H9 (cell line): ENCODE measurements around the gene DGKD. TPM values are rescaled to one million over a fixed set of nuclear protein-coding genes. Genes with fewer than 3 reads are reported as not detected.
A peak's percentile ranks its signal among the peaks of the same experiment; 100 is the strongest.

Experiments
- DNase-seq: peaks from one replicate; pipeline ENCODE4 v3.0.0-alpha.2; 2017
- H2AFZ ChIP-seq: one replicate; pipeline ENCODE4 v1.6.1; 2013; ENCODE audit warnings: mild to moderate bottlenecking, low read length, control low read depth, moderate library complexity
- H2AK5ac ChIP-seq: 2 replicates; pipeline ENCODE4 v1.6.1; 2013; ENCODE audit warnings: low read length, control low read depth, mixed read lengths; ENCODE audit not compliant: insufficient read length
- H2BK120ac ChIP-seq: one replicate; pipeline ENCODE4 v1.6.1; 2013; ENCODE audit warnings: low read depth, mild to moderate bottlenecking, low read length, control low read depth, inconsistent platforms; ENCODE audit not compliant: poor library complexity, severe bottlenecking
- H2BK12ac ChIP-seq: 2 replicates; pipeline ENCODE4 v1.6.1; 2013; ENCODE audit warnings: low read length, control low read depth, mixed read lengths, low read depth; ENCODE audit not compliant: insufficient read length
- H2BK15ac ChIP-seq: 2 replicates; pipeline ENCODE4 v1.6.1; 2013; ENCODE audit warnings: low read depth, low read length, control low read depth
- H2BK20ac ChIP-seq: one replicate; pipeline ENCODE4 v1.6.1; 2013; ENCODE audit warnings: low read depth, mild to moderate bottlenecking, low read length, control low read depth, inconsistent platforms; ENCODE audit not compliant: poor library complexity, severe bottlenecking
- H2BK5ac ChIP-seq: 2 replicates; pipeline ENCODE4 v1.6.1; 2013; ENCODE audit warnings: low read length, control low read depth, mixed read lengths; ENCODE audit not compliant: insufficient read length
- H3K14ac ChIP-seq: 2 replicates; pipeline ENCODE4 v1.6.1; 2013; ENCODE audit warnings: low read length, control low read depth; ENCODE audit not compliant: insufficient read depth
- H3K18ac ChIP-seq: 2 replicates; pipeline ENCODE4 v1.6.1; 2013; ENCODE audit warnings: low read depth, mild to moderate bottlenecking, mixed read lengths, low read length, control low read depth; ENCODE audit not compliant: insufficient read length
- H3K23ac ChIP-seq: 2 replicates; pipeline ENCODE4 v1.6.1; 2013; ENCODE audit warnings: low read length, control low read depth, mixed read lengths, low read depth; ENCODE audit not compliant: insufficient read length
- H3K23me2 ChIP-seq: 2 replicates; pipeline ENCODE4 v1.6.1; 2013; ENCODE audit warnings: low read depth, mild to moderate bottlenecking, mixed read lengths, low read length, control low read depth; ENCODE audit not compliant: insufficient read length, poor library complexity, severe bottlenecking
- H3K27ac ChIP-seq: 2 replicates; pipeline ENCODE4 v1.5.1; 2013; ENCODE audit warnings: low read length, control low read depth, mixed read lengths, low read depth; ENCODE audit not compliant: insufficient read length
- H3K27me3 ChIP-seq: 2 replicates; pipeline ENCODE4 v1.6.1; 2013; ENCODE audit warnings: low read length, control low read depth, inconsistent platforms; ENCODE audit not compliant: insufficient read depth
- H3K4ac ChIP-seq: 2 replicates; pipeline ENCODE4 v1.6.1; 2013; ENCODE audit warnings: low read depth, mild to moderate bottlenecking, control low read depth, inconsistent platforms, low read length, moderate library complexity
- H3K4me1 ChIP-seq: 2 replicates; pipeline ENCODE4 v1.6.1; 2013; ENCODE audit warnings: low read length, control low read depth, inconsistent platforms; ENCODE audit not compliant: insufficient read depth
- H3K4me2 ChIP-seq: 2 replicates; pipeline ENCODE4 v1.6.1; 2013; ENCODE audit warnings: low read length, control low read depth, mixed read lengths; ENCODE audit not compliant: insufficient read length, insufficient read depth
- H3K56ac ChIP-seq: 2 replicates; pipeline ENCODE4 v1.6.1; 2013; ENCODE audit warnings: low read depth, mild to moderate bottlenecking, mixed read lengths, low read length, control low read depth; ENCODE audit not compliant: insufficient read length
- H3K79me1 ChIP-seq: 2 replicates; pipeline ENCODE4 v1.6.1; 2013; ENCODE audit warnings: low read depth, mild to moderate bottlenecking, moderate library complexity, low read length, control low read depth, inconsistent platforms; ENCODE audit not compliant: insufficient read depth, poor library complexity, severe bottlenecking
- H3K79me2 ChIP-seq: 2 replicates; pipeline ENCODE4 v1.6.1; 2013; ENCODE audit warnings: low read length, control low read depth, inconsistent platforms; ENCODE audit not compliant: insufficient read depth
- H3K9ac ChIP-seq: 2 replicates; pipeline ENCODE4 v1.6.1; 2013; ENCODE audit warnings: low read length, control low read depth, mixed read lengths; ENCODE audit not compliant: insufficient read length; ENCODE audit errors: extremely low read depth
- H3K9me3 ChIP-seq: one replicate; pipeline ENCODE4 v1.6.1; 2013; ENCODE audit warnings: low read depth, low read length, inconsistent platforms; ENCODE audit not compliant: control insufficient read depth
- H3T11ph ChIP-seq: one replicate; pipeline ENCODE4 v1.6.1; 2013; ENCODE audit warnings: mild to moderate bottlenecking, low read length, control low read depth, inconsistent platforms
- H4K20me1 ChIP-seq: one replicate; pipeline ENCODE4 v1.6.1; 2013; ENCODE audit not compliant: control insufficient read depth, insufficient read length, insufficient read depth
- H4K5ac ChIP-seq: 2 replicates; pipeline ENCODE4 v1.6.1; 2013; ENCODE audit warnings: low read depth, mild to moderate bottlenecking, mixed read lengths, low read length, control low read depth; ENCODE audit not compliant: insufficient read length
- H4K8ac ChIP-seq: replicated peaks from 2 replicates; pipeline ENCODE4 v1.6.1; 2013; ENCODE audit warnings: low read length, control low read depth, mixed read lengths, low read depth; ENCODE audit not compliant: insufficient read length
- H4K91ac ChIP-seq: 2 replicates; pipeline ENCODE4 v1.6.1; 2013; ENCODE audit warnings: low read depth, mild to moderate bottlenecking, moderate library complexity, mixed read lengths, low read length, control low read depth; ENCODE audit not compliant: insufficient read length
- H3K27ac Mint-ChIP-seq, 3 experiments: 2 replicates in 2 of 3; 3 replicates in 1 of 3; pipeline ENCODE4 v1.8.0; 2020 to 2021; ENCODE audit warnings: mixed read lengths in 3 of 3, mild to moderate bottlenecking in 1 of 3, moderate library complexity in 1 of 3
- H3K27me3 Mint-ChIP-seq: 2 replicates; pipeline ENCODE4 v1.8.0; 2021; ENCODE audit warnings: low read depth, mild to moderate bottlenecking, moderate library complexity, mixed read lengths
- H3K36me3 Mint-ChIP-seq, 3 experiments: 2 replicates in 2 of 3; 3 replicates in 1 of 3; pipeline ENCODE4 v1.8.0; 2020 to 2021; ENCODE audit warnings: low read depth in 3 of 3, mixed read lengths in 3 of 3; ENCODE audit not compliant: insufficient read depth in 1 of 3
- H3K4me1 Mint-ChIP-seq, 2 experiments: 2 replicates each; pipeline ENCODE4 v1.8.0; 2020; ENCODE audit warnings: mixed read lengths in 2 of 2
- H3K4me3 Mint-ChIP-seq, 2 experiments: 2 replicates in 1 of 2; 3 replicates in 1 of 2; pipeline ENCODE4 v1.8.0; 2020 to 2021; ENCODE audit warnings: mild to moderate bottlenecking in 2 of 2, mixed read lengths in 2 of 2, moderate library complexity in 1 of 2
- H3K9me3 Mint-ChIP-seq, 2 experiments: 2 replicates in 1 of 2; 3 replicates in 1 of 2; pipeline ENCODE4 v1.8.0; 2020; ENCODE audit warnings: mild to moderate bottlenecking in 2 of 2, mixed read lengths in 2 of 2, moderate library complexity in 1 of 2
- CTCF ChIP-seq: fragments of 200-600 bp; sonication (generic); conservative IDR thresholded peaks from 3 replicates; pipeline ENCODE4 v1.8.0; 2021; ENCODE audit warnings: antibody characterized with exemption, mild to moderate bottlenecking
- WGBS: extraction: QIAGEN DNeasy Blood & Tissue Kit; methylation state at CpG from one replicate; pipeline ENCODE4 v1.1.7; 2013; ENCODE audit warnings: missing lambda C conversion rate, low lambda C conversion rate, mixed read lengths; ENCODE audit not compliant: insufficient read length; ENCODE audit errors: extremely low coverage; 5-methylcytosine and 5-hydroxymethylcytosine counted together
- total RNA-seq: library from RNA; stranded (reverse); gene quantifications from 2 replicates; pipeline ENCODE4 v1.2.1, GENCODE V29; 2021

Gene DGKD
- total RNA-seq, 1 experiment from 2014 or later = 20.7 TPM

DNA sequence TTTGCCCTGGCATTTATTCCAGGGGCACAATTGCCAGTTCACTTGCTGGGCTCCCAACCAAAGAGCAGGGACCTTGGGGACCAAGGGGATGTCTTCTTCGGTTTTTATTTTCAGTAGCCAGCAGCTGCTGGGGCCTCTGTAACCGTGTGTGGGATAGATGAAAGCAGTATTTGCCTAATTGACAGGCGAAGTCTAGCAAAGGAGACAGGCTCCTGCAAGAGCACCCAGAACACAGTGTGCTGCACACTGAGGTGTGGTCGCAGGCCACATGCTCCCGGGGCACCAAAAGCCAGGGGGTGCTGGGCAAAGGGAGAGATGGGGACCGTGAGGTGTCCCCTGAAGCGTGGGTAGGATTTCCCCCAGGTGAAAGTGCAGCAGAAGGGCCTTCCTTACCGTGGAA, 41.4 kb upstream of the DGKD start:
- Histone ChIP-seq H3K4me1 (no peaks in the 10 kb centered on the region), H3K79me1 (no peaks in the 10 kb centered on the region), H2BK120ac (no peak overlapping the region), H2AK5ac (no peak overlapping the region), H3K23ac (no peak overlapping the region), H3T11ph (no peak overlapping the region), H4K91ac (no peak overlapping the region), H3K4ac (no peak overlapping the region), H2BK5ac (no peak overlapping the region), H4K20me1 (no peaks in the 10 kb centered on the region), H3K14ac (no peak overlapping the region), H4K8ac (no peak overlapping the region), H2BK12ac (no peak overlapping the region), H3K79me2 (no peaks in the 10 kb centered on the region), H2BK15ac (no peak overlapping the region), H3K4me2 (no peak overlapping the region), H3K27me3 (no peaks in the 10 kb centered on the region), H3K9ac (no peak overlapping the region), H3K56ac (no peak overlapping the region), H2AFZ (no peak overlapping the region), H3K18ac (no peak overlapping the region), H4K5ac (no peak overlapping the region), H3K9me3 (no peaks in the 10 kb centered on the region), H3K27ac (no peak overlapping the region), H3K23me2 (no peaks in the 10 kb centered on the region), H2BK20ac (no peak overlapping the region)
- Mint-ChIP-seq H3K4me1 (0 out of 4 replicates have a peak, but pooled peaks cover 0 to 3% of the 10 kb centered on the region in 2 experiments), H3K4me3 (no peak overlapping the region), H3K9me3 (no peaks in the 10 kb centered on the region; a peak in 1 of 5 replicates), H3K27ac (peak overlapping the region in 1 of 3 experiments; percentile 74; a peak in 2 of 7 replicates), H3K27me3 (peaks cover 22% of the 10 kb centered on the region), H3K36me3 (no peaks in the 10 kb centered on the region)
- WGBS = no CpG with 5 or more reads among the region's 8 CpGs
- DNase-seq = no peak
- no peak for TF ChIP-seq CTCF
